Panc1 (cell line): ENCODE results near the gene TMEM86A. TPM values are rescaled to one million over a fixed set of nuclear protein-coding genes. Genes with fewer than 3 reads are reported as not detected.
"Not testable (repeated sequence)": the region's sequence is repeated elsewhere in the genome, so short reads cannot be mapped to it uniquely, and the experiment has no call there.

Experiments used
- ATAC-seq: fragments of 200-7000 bp; cut with Tn5 transposase; 2 replicates; pipeline ENCODE4 v1.9.1; 2020; ENCODE audit warnings: mild to moderate bottlenecking, moderate library complexity
- BruUV-seq: library from RNA; stranded (reverse); fragments of 400-500 nt; replicated peaks from 2 replicates; lab custom pipeline; 2021; lab: Mats Ljungman, UMichigan
- CTCF ChIA-PET: fragments of 300-600 bp; sonication (Branson Sonifier 250); formaldehyde crosslinking; loops from one replicate; lab custom pipeline; 2022; ENCODE audit warnings: antibody characterized with exemption; lab: Charles Lee
- POLR2A ChIA-PET: fragments of 300-600 bp; sonication (Branson Sonifier 250); formaldehyde crosslinking; loops from one replicate; lab custom pipeline; 2022; ENCODE audit warnings: antibody characterized with exemption; lab: Charles Lee
- DNase-seq: peaks from one replicate; pipeline ENCODE4 v3.0.0-alpha.2; 2010; ENCODE audit warnings: low read depth, low spot score
- H3K27ac ChIP-seq: 2 replicates; pipeline ENCODE4 v1.5.1; 2011; ENCODE audit warnings: mild to moderate bottlenecking, low read length, inconsistent platforms
- H3K27me3 ChIP-seq: fragments of 200-500 bp; sonication (Bioruptor generic); 2 replicates; pipeline ENCODE4 v1.6.0; 2014; ENCODE audit warnings: low read length, inconsistent platforms; ENCODE audit not compliant: control insufficient read depth, insufficient read depth
- H3K36me3 ChIP-seq: fragments of 200-500 bp; sonication (Bioruptor generic); 2 replicates; pipeline ENCODE4 v1.5.1; 2014; ENCODE audit warnings: inconsistent platforms, mild to moderate bottlenecking, low read length, moderate library complexity; ENCODE audit not compliant: control insufficient read depth, insufficient read depth
- H3K4me1 ChIP-seq: 2 replicates; pipeline ENCODE4 v1.5.1; 2011; ENCODE audit warnings: inconsistent platforms, mild to moderate bottlenecking, low read length, moderate library complexity; ENCODE audit not compliant: control insufficient read depth, insufficient read depth
- H3K4me3 ChIP-seq, 2 experiments: 2 replicates each; pipeline ENCODE4 v1.5.1; 2011 to 2012; ENCODE audit warnings: low read depth in 2 of 2, low read length in 2 of 2, mild to moderate bottlenecking in 2 of 2, inconsistent platforms in 1 of 2, moderate library complexity in 1 of 2
- H3K9me3 ChIP-seq: fragments of 200-500 bp; sonication (Bioruptor generic); 2 replicates; pipeline ENCODE4 v1.5.1; 2014; ENCODE audit warnings: low read depth, mild to moderate bottlenecking, inconsistent platforms, low read length, moderate library complexity; ENCODE audit not compliant: control insufficient read depth, insufficient read depth
- CTCF ChIP-seq: fragments of 450-650 bp; IDR thresholded peaks from 2 replicates; pipeline ENCODE4 v1.5.1; 2017; ENCODE audit warnings: mild to moderate bottlenecking
- POLR2AphosphoS5 ChIP-seq: IDR thresholded peaks from 2 replicates; pipeline ENCODE4 v1.6.1; 2012; ENCODE audit warnings: mild to moderate bottlenecking, low read depth, low read length, moderate library complexity
- REST ChIP-seq, 2 experiments: IDR thresholded peaks; 2 replicates each; pipeline ENCODE4 v1.6.1; 2011 to 2012; ENCODE audit warnings: low read depth in 2 of 2, control low read depth in 1 of 2, low read length in 1 of 2, mild to moderate bottlenecking in 1 of 2, moderate library complexity in 1 of 2; ENCODE audit not compliant: insufficient read depth in 1 of 2
- SIN3A ChIP-seq: IDR thresholded peaks from 2 replicates; pipeline ENCODE4 v1.6.1; 2012; ENCODE audit warnings: low read depth, mild to moderate bottlenecking, low read length, moderate library complexity, borderline replicate concordance; ENCODE audit not compliant: insufficient read depth
- TCF7L2 ChIP-seq: IDR thresholded peaks from 2 replicates; pipeline ENCODE4 v1.6.1; 2011; ENCODE audit warnings: mild to moderate bottlenecking, low read depth, low read length, inconsistent platforms
- in situ Hi-C: cut with HindIII; loops from 2 replicates; pipeline ENCODE4 v1.10.0; 2016; ENCODE audit warnings: low sequenced_read_pairs, low pct_unique_long_range_greater_than_20kb
- intact Hi-C: fragments of 100-400 bp; cut with micrococcal nuclease; formaldehyde crosslinking; loops from one replicate; pipeline ENCODE4 v1.10.0; 2022; ENCODE audit not compliant: unreplicated experiment
- total RNA-seq: library from RNA; stranded (reverse); gene quantifications from one replicate; pipeline ENCODE4 v1.2.1, GENCODE V29; 2021; ENCODE audit not compliant: unreplicated experiment

The TMEM86A gene
- total RNA-seq, 1 experiment from 2014 or later, result 0.31 TPM

GRCh38 chr11:18676803-18677202, 21.8 kb upstream of the TMEM86A start:
- Histone ChIP-seq H3K27me3 (no peaks in the 10 kb centered on the region), H3K27ac (no peak overlapping the region), H3K9me3 (no peaks in the 10 kb centered on the region), H3K4me1 (no peaks in the 10 kb centered on the region), H3K36me3 (no peaks in the 10 kb centered on the region), H3K4me3 (no peak overlapping the region)
- ChIA-PET POLR2A (interaction anchor here (0.6 to 0.7 kb wide), 2 partner anchors 55 to 57 kb away, joined by 3 to 13 read pairs; no protein-coding TSS in a partner anchor), CTCF (interaction anchor here (0.7 kb wide), 1 partner anchor 48 kb away, joined by 4 read pairs; no protein-coding TSS in a partner anchor)
- ATAC-seq (no peak), DNase-seq (no peak)
- no TSS peak for BruUV-seq
- in situ Hi-C loops (no loop called here), intact Hi-C loops (no loop called here)
- TF ChIP-seq CTCF (no peak), REST (IDR thresholded peaks at IDR 0.05; ENCODE audit: insufficient read depth in 1 of 2, low read depth in 2 of 2, low read length in 1 of 2) (no peak), POLR2AphosphoS5 (no peak), SIN3A (no peak), TCF7L2 (no peak)

GRCh38 chr11:18677560-18677959, 21.0 kb upstream of the TMEM86A start:
- Histone ChIP-seq H3K9me3 (no peaks in the 10 kb centered on the region), H3K27me3 (no peaks in the 10 kb centered on the region), H3K27ac (no peak overlapping the region), H3K4me3 (no peak overlapping the region), H3K4me1 (no peaks in the 10 kb centered on the region), H3K36me3 (no peaks in the 10 kb centered on the region)
- BruUV-seq, result no TSS peak
- TF ChIP-seq REST (IDR thresholded peaks at IDR 0.05; ENCODE audit: insufficient read depth in 1 of 2, low read depth in 2 of 2, low read length in 1 of 2) (no peak), TCF7L2 (no peak), SIN3A (no peak), CTCF (no peak), POLR2AphosphoS5 (no peak)
- intact Hi-C loops (no loop called here), in situ Hi-C loops (no loop called here)
- DNase-seq (no peak), ATAC-seq (no peak)
- POLR2A ChIA-PET, result no interaction called here
- CTCF ChIA-PET, result no interaction called here

GRCh38 chr11:18681949-18682348, 16.6 kb upstream of the TMEM86A start:
- H3K4me3 ChIP-seq, POLR2A ChIA-PET, H3K36me3 ChIP-seq, in situ Hi-C loops, DNase-seq, H3K27ac ChIP-seq, intact Hi-C loops, ATAC-seq, CTCF ChIA-PET, BruUV-seq, H3K27me3 ChIP-seq, H3K9me3 ChIP-seq, H3K4me1 ChIP-seq: not testable (repeated sequence)
